H1 (cell line): ENCODE measurements around the gene ACACA. TPM values are rescaled to one million over a fixed set of nuclear protein-coding genes. Genes with fewer than 3 reads are reported as not detected.

Experiments used
- CTCF ChIA-PET: fragments of 300-600 bp; sonication (Branson Sonifier 250); formaldehyde crosslinking; loops from one replicate; lab custom pipeline; 2021; ENCODE audit not compliant: partially characterized antibody; lab: Charles Lee
- POLR2A ChIA-PET: fragments of 300-600 bp; sonication (Branson Sonifier 250); formaldehyde crosslinking; loops from one replicate; lab custom pipeline; 2021; ENCODE audit warnings: inconsistent platforms; ENCODE audit not compliant: partially characterized antibody; lab: Charles Lee
- DNase-seq, 2 experiments: peaks; one replicate each; pipeline versions ENCODE4 v3.0.0 to v3.0.0-alpha.2; 2010 to 2022; ENCODE audit warnings: low spot score in 2 of 2, low read depth in 1 of 2, mixed read lengths in 1 of 2
- FAIRE-seq: peaks from 2 replicates; lab custom pipeline; 2011; peaks lifted over from hg19 to GRCh38; lab: Jason Lieb, UNC
- H2AFZ ChIP-seq: 2 replicates; pipeline ENCODE4 v1.8.1; 2012; ENCODE audit warnings: low read length, inconsistent platforms
- H2AK5ac ChIP-seq: 2 replicates; pipeline ENCODE4 v1.6.1; 2013; ENCODE audit warnings: low read depth, low read length
- H2BK120ac ChIP-seq: replicated peaks from 2 replicates; pipeline ENCODE3; 2013; ENCODE audit warnings: low read depth, low read length, inconsistent platforms
- H2BK12ac ChIP-seq: 2 replicates; pipeline ENCODE4 v1.6.1; 2013; ENCODE audit warnings: low read depth, low read length
- H2BK15ac ChIP-seq: 2 replicates; pipeline ENCODE4 v1.6.1; 2013; ENCODE audit warnings: low read length
- H2BK20ac ChIP-seq: 2 replicates; pipeline ENCODE4 v1.6.1; 2013; ENCODE audit warnings: low read length
- H2BK5ac ChIP-seq: 2 replicates; pipeline ENCODE4 v1.6.1; 2013; ENCODE audit warnings: low read depth, low read length
- H3K14ac ChIP-seq: 2 replicates; pipeline ENCODE4 v1.6.1; 2013; ENCODE audit warnings: inconsistent platforms; ENCODE audit not compliant: insufficient read length
- H3K18ac ChIP-seq: 2 replicates; pipeline ENCODE4 v1.6.1; 2013; ENCODE audit warnings: low read length; ENCODE audit errors: extremely low read depth
- H3K23ac ChIP-seq: 2 replicates; pipeline ENCODE4 v1.6.1; 2013; ENCODE audit warnings: inconsistent platforms; ENCODE audit not compliant: insufficient read length
- H3K23me2 ChIP-seq: 2 replicates; pipeline ENCODE4 v1.6.1; 2013; ENCODE audit warnings: low read depth, low read length
- H3K27ac ChIP-seq: 2 replicates; pipeline ENCODE4 v1.6.1; 2011; ENCODE audit warnings: low read depth, low read length, inconsistent platforms
- H3K27me3 ChIP-seq, 4 experiments: replicated peaks in 1 of 4; 1 replicate in 1 of 4; 2 replicates in 3 of 4; pipeline versions ENCODE4 v1.6.1 to v1.8.1; 2011 to 2013; ENCODE audit warnings: low read length in 3 of 4, mild to moderate bottlenecking in 3 of 4, inconsistent platforms in 2 of 4, mixed read lengths in 2 of 4, moderate library complexity in 1 of 4; ENCODE audit not compliant: control insufficient read depth in 3 of 4, insufficient read depth in 3 of 4; ENCODE audit errors: extremely low read depth in 1 of 4
- H3K36me3 ChIP-seq, 4 experiments: 2 replicates each; pipeline versions ENCODE4 v1.6.1 to v1.8.1; 2011 to 2013; ENCODE audit warnings: mild to moderate bottlenecking in 4 of 4, low read length in 3 of 4, moderate library complexity in 2 of 4, control low read depth in 1 of 4, inconsistent platforms in 1 of 4; ENCODE audit not compliant: insufficient read depth in 4 of 4, control insufficient read depth in 2 of 4
- H3K4ac ChIP-seq: replicated peaks from 2 replicates; pipeline ENCODE3; 2013; ENCODE audit warnings: low read length, low read depth, mixed read lengths, inconsistent platforms; ENCODE audit not compliant: insufficient read length
- H3K4me1 ChIP-seq, 4 experiments: replicated peaks in 1 of 4; 1 replicate in 1 of 4; 2 replicates in 3 of 4; pipeline versions ENCODE4 v1.6.1 to v1.8.1; 2011 to 2013; ENCODE audit warnings: low read length in 3 of 4, inconsistent platforms in 2 of 4, mixed read lengths in 1 of 4; ENCODE audit not compliant: insufficient read depth in 4 of 4, control insufficient read depth in 3 of 4
- H3K4me2 ChIP-seq, 2 experiments: 2 replicates each; pipeline versions ENCODE4 v1.6.1 to v1.8.1; 2011 to 2013; ENCODE audit warnings: low read depth in 2 of 2, low read length in 2 of 2, control low read depth in 1 of 2, inconsistent platforms in 1 of 2, mild to moderate bottlenecking in 1 of 2; ENCODE audit not compliant: insufficient read depth in 1 of 2
- H3K4me3 ChIP-seq, 4 experiments: fragments of 200-600, 300-600 bp in 1 of 4; sonication (generic), shearing (Covaris generic), sonication (Bioruptor Twin) in 1 of 4; 2 replicates each; pipeline versions ENCODE4 v1.5.1 to v1.8.1; 2011 to 2016; ENCODE audit warnings: low read length in 4 of 4, low read depth in 3 of 4, control low read depth in 2 of 4, inconsistent platforms in 2 of 4, mild to moderate bottlenecking in 2 of 4, mixed read lengths in 1 of 4, moderate library complexity in 1 of 4; ENCODE audit not compliant: insufficient read depth in 2 of 4; ENCODE audit errors: extremely low read depth in 1 of 4
- H3K56ac ChIP-seq: replicated peaks from 2 replicates; pipeline ENCODE3; 2013; ENCODE audit warnings: low read depth, mild to moderate bottlenecking, mixed read lengths, low read length, inconsistent platforms; ENCODE audit not compliant: insufficient read length
- H3K79me1 ChIP-seq: 2 replicates; pipeline ENCODE4 v1.6.1; 2013; ENCODE audit warnings: low read depth, low read length, control low read depth
- H3K79me2 ChIP-seq, 2 experiments: 2 replicates each; pipeline versions ENCODE4 v1.6.1 to v1.8.1; 2012 to 2013; ENCODE audit warnings: low read length in 2 of 2, mild to moderate bottlenecking in 2 of 2, inconsistent platforms in 1 of 2; ENCODE audit not compliant: insufficient read depth in 2 of 2, control insufficient read depth in 1 of 2
- H3K9ac ChIP-seq, 4 experiments: replicated peaks in 1 of 4; 1 replicate in 1 of 4; 2 replicates in 3 of 4; pipeline versions ENCODE4 v1.6.1 to v1.8.1; 2011 to 2013; ENCODE audit warnings: low read depth in 3 of 4, low read length in 3 of 4, control low read depth in 2 of 4, mild to moderate bottlenecking in 2 of 4, moderate library complexity in 2 of 4, inconsistent platforms in 1 of 4; ENCODE audit errors: extremely low read depth in 1 of 4
- H3K9me3 ChIP-seq, 2 experiments: 2 replicates each; pipeline versions ENCODE4 v1.6.1 to v1.8.1; 2012 to 2013; ENCODE audit warnings: mild to moderate bottlenecking in 2 of 2, moderate library complexity in 2 of 2, control low read depth in 1 of 2, inconsistent platforms in 1 of 2, low read depth in 1 of 2, low read length in 1 of 2, mixed read lengths in 1 of 2; ENCODE audit not compliant: insufficient read depth in 2 of 2
- H4K20me1 ChIP-seq, 2 experiments: replicated peaks in 1 of 2; 2 replicates each; pipeline versions ENCODE3 to v1.8.1; 2011 to 2013; ENCODE audit warnings: inconsistent platforms in 2 of 2, low read length in 2 of 2, mild to moderate bottlenecking in 1 of 2; ENCODE audit not compliant: insufficient read depth in 2 of 2, control insufficient read depth in 1 of 2
- H4K5ac ChIP-seq: 2 replicates; pipeline ENCODE4 v1.6.1; 2013; ENCODE audit warnings: low read length, low read depth, mixed read lengths, inconsistent platforms; ENCODE audit not compliant: insufficient read length
- H4K8ac ChIP-seq: 2 replicates; pipeline ENCODE4 v1.8.0; 2013; ENCODE audit warnings: mild to moderate bottlenecking, moderate library complexity, low read length, inconsistent platforms; ENCODE audit not compliant: insufficient read depth; ENCODE audit errors: extremely low read depth
- H4K91ac ChIP-seq: replicated peaks from 2 replicates; pipeline ENCODE3; 2013; ENCODE audit warnings: low read length, mixed read lengths, inconsistent platforms; ENCODE audit not compliant: insufficient read length
- BRCA1 ChIP-seq: IDR thresholded peaks from 2 replicates; pipeline ENCODE4 v1.6.1; 2012; ENCODE audit warnings: low read depth, low read length, improper control_type of control experiment
- CREB1 ChIP-seq: IDR thresholded peaks from 2 replicates; pipeline ENCODE4 v1.6.1; 2012; ENCODE audit warnings: inconsistent platforms
- HDAC2 ChIP-seq, 2 experiments: fragments of 300-600 bp in 1 of 2; sonication (generic) in 1 of 2; IDR thresholded peaks; 2 replicates each; pipeline ENCODE4 v1.6.1; 2011 to 2012; ENCODE audit warnings: low read depth in 2 of 2, low read length in 2 of 2, mild to moderate bottlenecking in 2 of 2, moderate library complexity in 2 of 2, borderline replicate concordance in 1 of 2, inconsistent platforms in 1 of 2
- NRF1 ChIP-seq: IDR thresholded peaks from 2 replicates; pipeline ENCODE4 v1.6.1; 2011; ENCODE audit warnings: mild to moderate bottlenecking, low read depth, low read length, improper control_type of control experiment
- POLR2A ChIP-seq, 2 experiments: IDR thresholded peaks; 1 replicate in 1 of 2; 2 replicates in 1 of 2; pipeline ENCODE4 v1.6.1; 2011; ENCODE audit warnings: low read depth in 2 of 2, low read length in 2 of 2, mild to moderate bottlenecking in 2 of 2; ENCODE audit errors: control extremely low read depth in 1 of 2
- SIRT6 ChIP-seq: IDR thresholded peaks from one replicate; pipeline ENCODE4 v1.7.1; 2012; ENCODE audit warnings: low read length, inconsistent platforms
- SIX5 ChIP-seq: IDR thresholded peaks from 2 replicates; pipeline ENCODE4 v1.6.1; 2011; ENCODE audit warnings: mild to moderate bottlenecking, low read depth, low read length
- SRF ChIP-seq: IDR thresholded peaks from 2 replicates; pipeline ENCODE4 v1.6.1; 2011; ENCODE audit warnings: mild to moderate bottlenecking, low read depth, low read length, moderate library complexity
- TAF7 ChIP-seq: optimal IDR thresholded peaks from 2 replicates; pipeline ENCODE3; 2011; ENCODE audit warnings: low read depth, mild to moderate bottlenecking, inconsistent platforms, low read length, moderate library complexity, borderline replicate concordance
- ZNF274 ChIP-seq: IDR thresholded peaks from 2 replicates; pipeline ENCODE4 v1.7.0; 2012; ENCODE audit warnings: low read length, borderline replicate concordance; ENCODE audit errors: extremely low read depth
- WGBS, 2 experiments: shearing (Covaris generic) in 1 of 2; methylation state at CpG; one replicate each; pipeline versions ENCODE4 v1.1.6 to v1.1.7; 2013 to 2015; ENCODE audit warnings: low lambda C conversion rate in 2 of 2, mixed read lengths in 2 of 2, inconsistent platforms in 1 of 2, low coverage in 1 of 2, missing lambda C conversion rate in 1 of 2; ENCODE audit not compliant: insufficient replicate concordance in 2 of 2, insufficient coverage in 1 of 2, insufficient read length in 1 of 2; ENCODE audit errors: extremely low coverage in 1 of 2, missing lambda C conversion rate in 1 of 2; 5-methylcytosine and 5-hydroxymethylcytosine counted together
- polyA plus RNA-seq, 7 experiments: library from polyadenylated mRNA; depleted of rRNA in 3 of 7; stranded (reverse) in 5 of 7; unstranded in 2 of 7; fragments of >200 nt in 5 of 7; fragments of 200-250 nt in 2 of 7; gene quantifications; 1 replicate in 5 of 7; 2 replicates in 1 of 7; 4 replicates in 1 of 7; pipeline versions ENCODE4 v1.2.1 to v1.2.3, GENCODE V29; 2011 to 2013; ENCODE audit warnings: missing spikeins in 2 of 7, mixed read lengths in 2 of 7
- total RNA-seq: library from RNA; stranded (reverse); fragmentation: NEBNext Ultra II Directional; extraction: Animal tissue kit (Norgen Biotek cat#: 25700); gene quantifications from 2 replicates; pipeline ENCODE4 v1.2.1, GENCODE V29; 2021
- TF ChIP-seq, protein P1 (sequence below), 3 experiments: IDR thresholded peaks; 1 replicate in 2 of 3; 2 replicates in 1 of 3; pipeline versions ENCODE4 v1.5.1 to v1.6.1; 2011; ENCODE audit warnings: low read length in 3 of 3, mild to moderate bottlenecking in 3 of 3, inconsistent platforms in 2 of 3, low read depth in 1 of 3, moderate library complexity in 1 of 3; ENCODE audit not compliant: insufficient read depth in 1 of 3; ENCODE audit errors: control extremely low read depth in 1 of 3

Gene ACACA
- total and polyA plus RNA-seq, 2 of the 8 experiments (the other 6 are each of a cell fraction or from before 2014, with no cell fraction given), result 74.0 to 160 TPM

DNA sequence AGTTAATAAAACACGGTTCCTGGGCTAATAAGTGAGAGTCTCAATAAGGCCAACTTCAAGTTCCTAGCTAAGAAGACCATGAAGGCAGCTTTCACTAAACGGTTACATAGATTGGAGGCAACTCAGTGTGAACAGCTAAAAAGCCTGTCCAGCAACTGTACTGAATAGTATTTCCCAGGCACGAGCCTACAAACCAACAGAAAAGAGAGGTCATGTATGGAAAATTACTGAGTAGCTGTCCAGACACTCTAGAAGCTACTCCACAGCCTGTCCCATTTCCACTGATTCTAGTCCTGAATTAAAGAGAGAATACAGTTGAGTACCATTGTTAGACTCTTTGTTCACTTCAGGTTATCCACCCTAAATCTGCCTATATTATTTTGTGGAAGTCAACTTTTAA, 67.3 kb downstream of the ACACA start:
- CTCF ChIA-PET, result interaction anchor here (0.6 kb wide), 1 partner anchor 13 kb away, joined by 3 read pairs; no protein-coding TSS in a partner anchor
- Histone ChIP-seq H2BK120ac (no peak overlapping the region), H2AFZ (no peak overlapping the region), H2BK20ac (no peak overlapping the region), H3K79me1 (peaks cover 2% of the 10 kb centered on the region), H3K23me2 (no peaks in the 10 kb centered on the region), H3K14ac (no peak overlapping the region), H3K4ac (no peak overlapping the region), H3K4me3 (no peak overlapping the region), H3K9me3 (no peaks in the 10 kb centered on the region), H2BK5ac (no peak overlapping the region), H3K9ac (no peak overlapping the region), H3K4me1 (peaks cover 2 to 11% (median 5%) of the 10 kb centered on the region in 4 experiments; a peak in 4 of 7 replicates), H2BK12ac (no peak overlapping the region), H3K79me2 (peaks cover 3 to 86% of the 10 kb centered on the region in 2 experiments), H3K56ac (no peak overlapping the region), H2AK5ac (no peak overlapping the region), H3K23ac (no peak overlapping the region), H4K91ac (no peak overlapping the region), H3K4me2 (no peak overlapping the region), H2BK15ac (no peak overlapping the region), H3K27me3 (no peaks in the 10 kb centered on the region), H3K36me3 (peaks cover 0 to 13% (median 2%) of the 10 kb centered on the region in 4 experiments; a peak in 5 of 8 replicates), H4K5ac (no peak overlapping the region), H4K8ac (no peak overlapping the region), H4K20me1 (peaks cover 0 to 6% of the 10 kb centered on the region in 2 experiments), H3K18ac (no peak overlapping the region), H3K27ac (no peak overlapping the region)
- POLR2A ChIA-PET, result interaction anchor here (0.6 kb wide), 1 partner anchor 23 kb away, joined by 3 read pairs; no protein-coding TSS in a partner anchor
- DNase-seq (no peak), FAIRE-seq (no peak)
- no peak for TF ChIP-seq SRF
- no peak for TF ChIP-seq ZNF274
- TF ChIP-seq HDAC2 (IDR thresholded peaks at IDR 0.05; ENCODE audit: borderline replicate concordance in 1 of 2, low read depth in 2 of 2, low read length in 2 of 2), result no peak
- TF ChIP-seq BRCA1, result no peak
- TF ChIP-seq SIX5, result no peak
- TF ChIP-seq, protein P1, sequence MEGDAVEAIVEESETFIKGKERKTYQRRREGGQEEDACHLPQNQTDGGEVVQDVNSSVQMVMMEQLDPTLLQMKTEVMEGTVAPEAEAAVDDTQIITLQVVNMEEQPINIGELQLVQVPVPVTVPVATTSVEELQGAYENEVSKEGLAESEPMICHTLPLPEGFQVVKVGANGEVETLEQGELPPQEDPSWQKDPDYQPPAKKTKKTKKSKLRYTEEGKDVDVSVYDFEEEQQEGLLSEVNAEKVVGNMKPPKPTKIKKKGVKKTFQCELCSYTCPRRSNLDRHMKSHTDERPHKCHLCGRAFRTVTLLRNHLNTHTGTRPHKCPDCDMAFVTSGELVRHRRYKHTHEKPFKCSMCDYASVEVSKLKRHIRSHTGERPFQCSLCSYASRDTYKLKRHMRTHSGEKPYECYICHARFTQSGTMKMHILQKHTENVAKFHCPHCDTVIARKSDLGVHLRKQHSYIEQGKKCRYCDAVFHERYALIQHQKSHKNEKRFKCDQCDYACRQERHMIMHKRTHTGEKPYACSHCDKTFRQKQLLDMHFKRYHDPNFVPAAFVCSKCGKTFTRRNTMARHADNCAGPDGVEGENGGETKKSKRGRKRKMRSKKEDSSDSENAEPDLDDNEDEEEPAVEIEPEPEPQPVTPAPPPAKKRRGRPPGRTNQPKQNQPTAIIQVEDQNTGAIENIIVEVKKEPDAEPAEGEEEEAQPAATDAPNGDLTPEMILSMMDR (IDR thresholded peaks at IDR 0.05; ENCODE audit: control extremely low read depth in 1 of 3, insufficient read depth in 1 of 3, low read depth in 1 of 3, low read length in 3 of 3), result no peak
- TF ChIP-seq CREB1, result no peak
- TF ChIP-seq NRF1, result no peak
- TF ChIP-seq TAF7, result no peak
- no peak for TF ChIP-seq POLR2A (IDR thresholded peaks at IDR 0.05; ENCODE audit: control extremely low read depth in 1 of 2, low read depth in 2 of 2, low read length in 2 of 2)
- no peak for TF ChIP-seq SIRT6
- 88% methylated on average over 3 of the region's 3 CpGs; no CpG with 5 or more reads in 1 of the 2 experiments for WGBS, 2 experiments
